ENCODE data around the gene BBOX1.

GRCh38 chr11:27158456-27159334, 118.1 kb downstream of the BBOX1 start:
- TF ChIP-seq EZH2 (IDR thresholded peaks at IDR 0.05) (no peak), POLR2AphosphoS5 (IDR thresholded peaks at IDR 0.05; ENCODE audit: borderline replicate concordance, low read depth, low read length) (no peak)
